BJ (cell line): Measurements from ENCODE around the gene CRABP2. TPM values are rescaled to one million over a fixed set of nuclear protein-coding genes. Genes with fewer than 3 reads are reported as not detected.

Experiments
- CTCF ChIA-PET: fragments of 350-600 bp; formaldehyde crosslinking; extraction: SDS; loops from one replicate; lab custom pipeline; 2021; ENCODE audit warnings: antibody characterized with exemption, inconsistent platforms; lab: Yijun Ruan, JAX
- POLR2A ChIA-PET: fragments of 300-600 bp; sonication (Branson Sonifier 250); formaldehyde crosslinking; extraction: SDS; loops from one replicate; lab custom pipeline; 2021; ENCODE audit warnings: antibody characterized with exemption; lab: Charles Lee
- DNase-seq: peaks from one replicate; pipeline ENCODE4 v3.0.0-alpha.2; 2011; ENCODE audit warnings: low read depth
- H3K27me3 ChIP-seq: 2 replicates; pipeline ENCODE4 v1.6.0; 2011; ENCODE audit warnings: low read length; ENCODE audit not compliant: control insufficient read depth, insufficient read depth
- H3K36me3 ChIP-seq: 2 replicates; pipeline ENCODE4 v1.5.1; 2011; ENCODE audit warnings: low read length; ENCODE audit not compliant: control insufficient read depth, insufficient read depth
- H3K4me3 ChIP-seq: 2 replicates; pipeline ENCODE4 v1.5.1; 2011; ENCODE audit warnings: low read depth, mild to moderate bottlenecking, control low read depth, low read length
- CTCF ChIP-seq: IDR thresholded peaks from 2 replicates; pipeline ENCODE4 v1.5.1; 2011; ENCODE audit warnings: low read depth, mild to moderate bottlenecking, control low read depth, inconsistent platforms, low read length, moderate library complexity; ENCODE audit not compliant: insufficient read depth
- polyA minus RNA-seq: library from RNA; depleted of rRNA, polyadenylated mRNA; stranded (reverse); fragments of >200 nt; gene quantifications from 2 replicates; pipeline ENCODE4 v1.2.3, GENCODE V29; 2011; rRNA and poly(A)+ RNA removed
- polyA plus RNA-seq: library from polyadenylated mRNA; depleted of rRNA; stranded (reverse); fragments of >200 nt; gene quantifications from 2 replicates; pipeline ENCODE4 v1.2.3, GENCODE V29; 2011; rRNA removed

Gene CRABP2
- 52.8 and 75.9 TPM in 2 replicates for polyA plus RNA-seq
- 10.0 and 18.5 TPM in 2 replicates for polyA minus RNA-seq

GRCh38 chr1:156705321-156705917 is at the start of gene CRABP2:
Gene CRABP2, minus strand, starts transcription at chr1:156705583. Its CDS starts 137 bp downstream, at chr1:156705446.
- DNase-seq: no peak
- POLR2A ChIA-PET: interaction anchor here (0.6 to 2.0 kb wide), 2 partner anchors 29 to 42 kb away, joined by 4 to 9 read pairs; partner anchors contain the start of gene NES
- Histone ChIP-seq H3K36me3 (peaks cover 9% of the 10 kb centered on the region), H3K4me3 (peak within 1 kb of the TSS; percentile 58), H3K27me3 (no peaks in the 10 kb centered on the region)
- CTCF ChIA-PET: interaction anchor here (0.6 to 41.7 kb wide), 15 partner anchors 9 to 222 kb away, joined by 3 to 1556 read pairs (median 6); partner anchors contain the start of genes ISG20L2, METTL25B, NES and NTRK1
- no peak for TF ChIP-seq CTCF

- H3K4me3 ChIP-seq: no peak overlapping the region
- TF ChIP-seq CTCF: no peak
- H3K36me3 ChIP-seq: no peaks in the 10 kb centered on the region
- no peak for DNase-seq
- ChIA-PET POLR2A (no interaction called here), CTCF (interaction anchor here (3.1 kb wide), 1 partner anchor 28 kb away, joined by 10 read pairs; no protein-coding TSS in a partner anchor)
- H3K27me3 ChIP-seq: no peaks in the 10 kb centered on the region
These were observed 48.8 kb upstream of the CRABP2 start for GRCh38 chr1:156754219-156754618.

- DNase-seq: no peak
- no peak for TF ChIP-seq CTCF
- Histone ChIP-seq H3K36me3 (no peaks in the 10 kb centered on the region; the same call in 1 of the 2 replicates), H3K4me3 (peak overlapping the region; percentile 79; the same call in 1 of the 2 replicates), H3K27me3 (no peaks in the 10 kb centered on the region)
- CTCF ChIA-PET: interaction anchor here (0.7 to 3.1 kb wide), 7 partner anchors 12 to 107 kb away, joined by 3 to 10 read pairs (median 4); partner anchors contain the start of genes MRPL24 and PRCC
- POLR2A ChIA-PET: interaction anchor here (2.1 kb wide), 1 partner anchor 12 kb away, joined by 10 read pairs; the partner anchor contains the start of gene MRPL24
These were observed 47.6 kb upstream of the CRABP2 start for GRCh38 chr1:156752843-156753482.

- 0 out of 2 replicates have a peak, but pooled peaks have one; percentile 10 for TF ChIP-seq CTCF
- no peaks in the 10 kb centered on the region for H3K27me3 ChIP-seq
- ChIA-PET POLR2A (interaction anchor here (2.1 kb wide), 1 partner anchor 11 kb away, joined by 10 read pairs; the partner anchor contains the start of gene MRPL24), CTCF (interaction anchor here (0.7 to 3.1 kb wide), 8 partner anchors 11 to 108 kb away, joined by 3 to 10 read pairs (median 4); partner anchors contain the start of genes MRPL24 and PRCC)
- peak; percentile 66 for DNase-seq
- no peaks in the 10 kb centered on the region; the same call in 1 of the 2 replicates for H3K36me3 ChIP-seq
- peak overlapping the region; percentile 79 for H3K4me3 ChIP-seq
These were observed 46.5 kb upstream of the CRABP2 start for GRCh38 chr1:156751757-156752481.
